ENCODE data around the gene ST3GAL3.

GRCh38 chr1:43800771-43801170, 93.4 kb downstream of the ST3GAL3 start:
- TF ChIP-seq CTCF (IDR thresholded peaks at IDR 0.05) (no peak), POLR2A (IDR thresholded peaks at IDR 0.05) (no peak)
